Lower leg skin (tissue), 4 donors: ENCODE data around the gene NCAM1. TPM values are rescaled to one million over a fixed set of nuclear protein-coding genes. Genes with fewer than 3 reads are reported as not detected.

Experiments used
- DNase-seq, 2 donors: peaks; one replicate each; pipeline ENCODE4 v3.0.0-alpha.2; 2019; ENCODE audit warnings: low spot score in 2 of 2
- H3K4me3 ChIP-seq: fragments of 200-600 bp; sonication (generic); 2 replicates; pipeline ENCODE4 v1.5.1; 2017; ENCODE audit warnings: mild to moderate bottlenecking, low read depth; ENCODE audit not compliant: poor library complexity, severe bottlenecking
- CTCF ChIP-seq, 3 donors: fragments of 450-650 bp; IDR thresholded peaks; one replicate each; pipeline ENCODE4 v1.5.1; 2016; ENCODE audit warnings: antibody characterized with exemption in 3 of 3, mild to moderate bottlenecking in 3 of 3, moderate library complexity in 2 of 3
- POLR2A ChIP-seq, 2 donors: fragments of 450-650 bp; IDR thresholded peaks; one replicate each; pipeline ENCODE4 v1.6.1; 2016 to 2017; ENCODE audit warnings: antibody characterized with exemption in 2 of 2, mild to moderate bottlenecking in 1 of 2, moderate library complexity in 1 of 2
- WGBS, 2 donors: methylation state at CpG; one replicate each; pipeline ENCODE4 v1.1.5; 2018; 5-methylcytosine and 5-hydroxymethylcytosine counted together
- intact Hi-C: fragments of 100-400 bp; cut with DNase I; formaldehyde crosslinking; loops from one replicate; pipeline ENCODE4 v1.15.0; 2023; ENCODE audit warnings: low total_unique reads
- total RNA-seq, 4 donors: library from RNA; depleted of rRNA; stranded (reverse); fragments of >200 nt; gene quantifications; one replicate each; pipeline ENCODE4 v1.1.0, GENCODE V29; 2016

Gene NCAM1
- total RNA-seq, 4 donors from 2014 or later: 1.7 to 7.1 (median 3.8) TPM

GRCh38 chr11:113119966-113120736 is 158.9 kb downstream of the NCAM1 start:
- DNase-seq: no peak
- TF ChIP-seq POLR2A (IDR thresholded peaks at IDR 0.05) (no peak), CTCF (IDR thresholded peaks at IDR 0.05) (no peak)
- 88 to 89% methylated on average over 4 of the region's 4 CpGs for WGBS, 2 donors
- intact Hi-C loops: no loop called here
- no peak overlapping the region for H3K4me3 ChIP-seq

DNA sequence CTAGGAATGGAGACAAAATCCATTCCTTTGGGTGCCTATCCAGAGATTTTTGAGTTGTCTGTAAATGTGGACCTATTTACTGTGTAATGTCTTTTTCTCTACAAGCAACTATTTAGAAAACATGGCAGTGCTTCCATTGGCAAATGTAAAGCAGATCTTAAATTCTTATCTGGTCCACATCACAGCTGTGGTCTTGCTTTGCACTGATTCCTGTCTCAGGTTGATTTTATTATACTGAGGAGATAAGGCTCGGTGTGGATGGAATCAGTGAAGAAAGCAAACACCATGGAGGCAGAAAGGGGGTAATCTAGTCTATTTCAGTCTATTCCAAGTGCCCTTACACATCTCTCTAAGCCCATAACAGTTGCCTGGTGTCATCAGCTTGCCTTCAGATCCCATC is 160.5 kb downstream of the NCAM1 start:
- no peak overlapping the region for H3K4me3 ChIP-seq
- intact Hi-C loops: no loop called here
- DNase-seq: no peak
- TF ChIP-seq CTCF (IDR thresholded peaks at IDR 0.05) (no peak), POLR2A (IDR thresholded peaks at IDR 0.05) (no peak)
- WGBS, 2 donors: 65 to 73% methylated on average over 1 of the region's 1 CpG

GRCh38 chr11:113124006-113124405 is 162.8 kb downstream of the NCAM1 start:
- intact Hi-C loops: no loop called here
- TF ChIP-seq CTCF (IDR thresholded peaks at IDR 0.05) (no peak), POLR2A (IDR thresholded peaks at IDR 0.05) (no peak)
- 74 to 86% methylated on average over 3 of the region's 3 CpGs for WGBS, 2 donors
- H3K4me3 ChIP-seq: no peak overlapping the region
- DNase-seq: no peak

DNA sequence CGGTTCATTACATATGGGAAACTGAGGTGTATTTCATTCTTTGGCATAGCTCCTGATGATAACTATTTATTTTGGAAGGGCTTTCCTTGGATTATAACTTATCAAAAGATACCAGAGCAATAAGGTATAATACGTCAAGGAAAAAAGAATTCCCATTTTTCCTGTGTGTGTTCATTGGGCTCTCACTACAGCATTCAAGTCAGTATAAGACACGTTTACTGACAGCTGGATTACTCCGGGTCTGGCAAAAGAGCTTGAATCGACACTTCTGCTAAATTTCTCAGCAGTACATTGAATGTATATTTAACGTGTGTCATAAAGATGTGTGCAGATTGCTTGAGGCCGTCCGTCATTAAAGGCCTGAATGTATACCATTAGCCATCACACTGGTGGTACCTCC is 163.4 kb downstream of the NCAM1 start:
- no peak overlapping the region for H3K4me3 ChIP-seq
- intact Hi-C loops: no loop called here
- WGBS, 2 donors: 86 to 92% methylated on average over 8 of the region's 8 CpGs
- DNase-seq: no peak
- TF ChIP-seq POLR2A (IDR thresholded peaks at IDR 0.05) (no peak), CTCF (IDR thresholded peaks at IDR 0.05) (no peak)

- WGBS, 2 donors: 92 to 97% methylated on average over 5 of the region's 5 CpGs
- TF ChIP-seq CTCF (IDR thresholded peaks at IDR 0.05) (no peak), POLR2A (IDR thresholded peaks at IDR 0.05) (no peak)
- intact Hi-C loops: no loop called here
These were observed 168.2 kb downstream of the NCAM1 start for GRCh38 chr11:113129261-113129992.

More at GRCh38 chr11:113129261-113129992, 168.2 kb downstream of the NCAM1 start:
- H3K4me3 ChIP-seq: no peak overlapping the region
- no peak for DNase-seq
